GM12878 (cell line): ENCODE results near the gene LRP1B. TPM values are rescaled to one million over a fixed set of nuclear protein-coding genes. Genes with fewer than 3 reads are reported as not detected.
A peak's percentile ranks its signal among the peaks of the same experiment; 100 is the strongest.

Experiments
- ATAC-seq: fragments of 200-7000 bp; cut with Tn5 transposase; 3 replicates; pipeline ENCODE4 v1.9.1; 2020; ENCODE audit warnings: mild to moderate bottlenecking, moderate library complexity
- BruUV-seq: library from RNA; stranded (reverse); fragments of 400-500 nt; replicated peaks from 2 replicates; lab custom pipeline; 2021; lab: Mats Ljungman, UMichigan
- CTCF ChIA-PET: fragments of 300-600 bp; sonication (Branson Sonifier 250); formaldehyde crosslinking; extraction: SDS; loops from one replicate; lab custom pipeline; 2021; ENCODE audit warnings: inconsistent platforms; lab: Yijun Ruan, JAX
- POLR2A ChIA-PET: fragments of 350-600 bp; formaldehyde crosslinking; extraction: SDS; loops from one replicate; lab custom pipeline; 2021; ENCODE audit warnings: inconsistent platforms; lab: Charles Lee
- RAD21 ChIA-PET: fragments of 300-600 bp; sonication (Branson Sonifier 250); formaldehyde crosslinking; loops from one replicate; lab custom pipeline; 2023; ENCODE audit warnings: antibody characterized with exemption; ENCODE audit not compliant: unreplicated experiment; lab: Charles Lee
- SMC1A ChIA-PET: fragments of 300-600 bp; sonication (Branson Sonifier 250); formaldehyde crosslinking; loops from one replicate; lab custom pipeline; 2023; ENCODE audit not compliant: unreplicated experiment, uncharacterized antibody; lab: Charles Lee
- DNase-seq: peaks from one replicate; pipeline ENCODE4 v3.0.0-alpha.2; 2011; ENCODE audit warnings: low read depth, low spot score
- FAIRE-seq: peaks from 3 replicates; lab custom pipeline; 2011; peaks lifted over from hg19 to GRCh38; lab: Jason Lieb, UNC
- H2AFZ ChIP-seq: 2 replicates; pipeline ENCODE4 v1.6.0; 2011; ENCODE audit warnings: low read depth, low read length, control low read depth; ENCODE audit not compliant: control insufficient read depth
- H3K27ac ChIP-seq: 2 replicates; pipeline ENCODE4 v1.5.1; 2011; ENCODE audit warnings: control low read depth; ENCODE audit not compliant: control insufficient read depth, insufficient read depth
- H3K27me3 ChIP-seq, 2 experiments: replicated peaks in 1 of 2; 2 replicates each; pipeline versions ENCODE4 v1.6.0 to v1.6.1; 2011; ENCODE audit warnings: low read length in 1 of 2; ENCODE audit not compliant: control insufficient read depth in 2 of 2, insufficient read depth in 2 of 2
- H3K36me3 ChIP-seq, 2 experiments: 2 replicates each; pipeline ENCODE4 v1.5.1; 2011; ENCODE audit warnings: low read length in 1 of 2; ENCODE audit not compliant: control insufficient read depth in 2 of 2, insufficient read depth in 2 of 2
- H3K4me1 ChIP-seq: 2 replicates; pipeline ENCODE4 v1.6.1; 2011; ENCODE audit warnings: mild to moderate bottlenecking, low read length, moderate library complexity, mixed read lengths; ENCODE audit not compliant: control insufficient read depth, insufficient read depth
- H3K4me2 ChIP-seq: 2 replicates; pipeline ENCODE4 v1.6.0; 2011; ENCODE audit warnings: control low read depth; ENCODE audit not compliant: control insufficient read depth, insufficient read depth
- H3K4me3 ChIP-seq: fragments of 200-600 bp; sonication (generic); 2 replicates; pipeline ENCODE4 v1.5.1; 2016
- H3K79me2 ChIP-seq: 2 replicates; pipeline ENCODE4 v1.6.0; 2011; ENCODE audit warnings: low read length; ENCODE audit not compliant: control insufficient read depth, insufficient read depth
- H3K9ac ChIP-seq: 2 replicates; pipeline ENCODE4 v1.8.0; 2011; ENCODE audit warnings: low read length, control low read depth, mixed read lengths; ENCODE audit not compliant: control insufficient read depth, insufficient read depth
- H3K9me3 ChIP-seq: replicated peaks from 3 replicates; pipeline ENCODE4 v1.5.1; 2011; ENCODE audit warnings: mild to moderate bottlenecking, low read length; ENCODE audit not compliant: control insufficient read depth, insufficient read depth
- H4K20me1 ChIP-seq: 2 replicates; pipeline ENCODE4 v1.6.0; 2011; ENCODE audit not compliant: control insufficient read depth, insufficient read depth
- ATF7 ChIP-seq: fragments of 450-650 bp; IDR thresholded peaks from 2 replicates; pipeline ENCODE4 v1.6.1; 2016; ENCODE audit warnings: low read depth, mild to moderate bottlenecking
- CTCF ChIP-seq, 3 experiments: IDR thresholded peaks in 2 of 3; conservative IDR thresholded peaks in 1 of 3; 2 replicates each; pipeline ENCODE4 v1.5.1; 2011; ENCODE audit warnings: low read depth in 3 of 3, low read length in 3 of 3, mild to moderate bottlenecking in 3 of 3, control low read depth in 2 of 3, moderate library complexity in 2 of 3, inconsistent platforms in 1 of 3, mixed read lengths in 1 of 3; ENCODE audit not compliant: control insufficient read depth in 2 of 3, insufficient read depth in 1 of 3; ENCODE audit errors: extremely low read depth in 1 of 3
- IRF3 ChIP-seq: fragments of 450-650 bp; IDR thresholded peaks from 2 replicates; pipeline ENCODE4 v1.6.1; 2014; ENCODE audit warnings: mild to moderate bottlenecking
- RUNX3 ChIP-seq: IDR thresholded peaks from 2 replicates; pipeline ENCODE4 v1.6.1; 2012; ENCODE audit warnings: low read length, inconsistent platforms
- SMAD1 ChIP-seq: fragments of 450-650 bp; IDR thresholded peaks from 2 replicates; pipeline ENCODE4 v1.6.1; 2018; ENCODE audit warnings: mild to moderate bottlenecking, low read depth; ENCODE audit not compliant: partially characterized antibody
- WGBS: methylation state at CpG from one replicate; pipeline ENCODE4 v1.1.6; 2016; ENCODE audit warnings: low lambda C conversion rate; ENCODE audit not compliant: insufficient replicate concordance, insufficient coverage; ENCODE audit errors: missing lambda C conversion rate; 5-methylcytosine and 5-hydroxymethylcytosine counted together
- in situ Hi-C: fragments of 300-500 bp; cut with MboI; formaldehyde crosslinking; loops from 9 replicates; pipeline ENCODE4 v1.14.3; 2018; ENCODE audit warnings: mixed read lengths
- intact Hi-C: fragments of 100-400 bp; cut with micrococcal nuclease; formaldehyde crosslinking; loops from one replicate; pipeline ENCODE4 v1.14.2; 2022; ENCODE audit not compliant: unreplicated experiment
- polyA plus RNA-seq, 11 experiments: library from polyadenylated mRNA; depleted of rRNA in 4 of 11; unstranded in 6 of 11; stranded (reverse) in 5 of 11; fragments of >200 nt; fragmentation: Nextera tagmentation in 4 of 11; fragmentation: Illumina TruSeq in 1 of 11; extraction: Ambion mirVana in 4 of 11; extraction: Trizol in 1 of 11; gene quantifications; 1 replicate in 1 of 11; 2 replicates in 10 of 11; pipeline versions ENCODE4 v1.2.1 to v1.2.3, GENCODE V29; 2011 to 2016; ENCODE audit warnings: inconsistent platforms in 2 of 11, missing spikeins in 2 of 11, low read depth in 1 of 11
- total RNA-seq, 4 experiments: library from RNA; depleted of rRNA in 3 of 4; stranded (reverse); fragments of >200 nt in 3 of 4; fragmentation: Illumina TruSeq in 1 of 4; extraction: Trizol in 1 of 4; gene quantifications; 2 replicates each; pipeline versions ENCODE4 v1.2.1 to v1.2.3, GENCODE V29; 2013 to 2021

Gene LRP1B
- total and polyA plus RNA-seq, 10 of the 15 experiments (the other 5 are each of a cell fraction or from before 2014, with no cell fraction given) = under 0.01 to 0.06 (median 0.03) TPM; not detected in 5

GRCh38 chr2:140891614-140892212 lies 1239.1 kb downstream of the LRP1B start:
- ATAC-seq (peak; percentile 70; the same call in 2 of the 3 replicates), DNase-seq (no peak), FAIRE-seq (peak; percentile 68)
- no TSS peak for BruUV-seq
- H3K9ac ChIP-seq = no peak overlapping the region
- RAD21 ChIA-PET = no interaction called here
- H4K20me1 ChIP-seq = no peaks in the 10 kb centered on the region
- no peaks in the 10 kb centered on the region for H3K4me1 ChIP-seq
- 0% methylated on average over 1 of the region's 1 CpG for WGBS
- no peaks in the 10 kb centered on the region for H3K36me3 ChIP-seq
- SMC1A ChIA-PET = no interaction called here
- H3K27me3 ChIP-seq = no peaks in the 10 kb centered on the region
- H3K4me3 ChIP-seq = no peak overlapping the region
- no peaks in the 10 kb centered on the region for H3K9me3 ChIP-seq
- H3K4me2 ChIP-seq = no peak overlapping the region
- POLR2A ChIA-PET = no interaction called here
- intact Hi-C loops = no loop called here
- TF ChIP-seq SMAD1 = no peak
- TF ChIP-seq RUNX3 = no peak
- peak; percentile 44 for TF ChIP-seq ATF7
- peak in 2 of 3 experiments; percentile 4 to 26; a peak in 1 of 6 replicates for TF ChIP-seq CTCF (IDR thresholded peaks at IDR 0.05 in 2 of 3, conservative IDR thresholded peaks at IDR 0.05 in 1 of 3; ENCODE audit: control insufficient read depth in 2 of 3, extremely low read depth in 1 of 3, insufficient read depth in 1 of 3, low read depth in 3 of 3, low read length in 3 of 3)
- TF ChIP-seq IRF3 = no peak
- TF ChIP-seq, all 136 proteins: peak for 2
- no peaks in the 10 kb centered on the region for H3K79me2 ChIP-seq
- H3K27ac ChIP-seq = no peak overlapping the region
- no peak overlapping the region for H2AFZ ChIP-seq
- CTCF ChIA-PET = interaction anchor here (0.8 kb wide), 1 partner anchor 12 kb away, joined by 4 read pairs; no protein-coding TSS in a partner anchor
- in situ Hi-C loops = no loop called here
